Endothelial cell of umbilical vein (primary cell): ENCODE results near the gene CLEC17A. TPM values are rescaled to one million over a fixed set of nuclear protein-coding genes. Genes with fewer than 3 reads are reported as not detected.

Source experiments
- BruUV-seq: library from RNA; stranded (reverse); fragments of 400-500 nt; replicated peaks from 2 replicates; lab custom pipeline; 2021; lab: Mats Ljungman, UMichigan
- CTCF ChIA-PET: fragments of 300-600, 350-600 bp; sonication (Branson Sonifier 250); formaldehyde crosslinking; loops from one replicate; lab custom pipeline; 2021; ENCODE audit warnings: antibody characterized with exemption, inconsistent platforms; lab: Charles Lee
- POLR2A ChIA-PET: fragments of 300-600, 350-600 bp; sonication (Branson Sonifier 250); formaldehyde crosslinking; loops from one replicate; lab custom pipeline; 2021; ENCODE audit warnings: antibody characterized with exemption, inconsistent platforms; lab: Charles Lee
- DNase-seq: peaks from one replicate; pipeline ENCODE4 v3.0.0-alpha.2; 2011; ENCODE audit warnings: low read depth, low spot score
- FAIRE-seq: peaks from 2 replicates; lab custom pipeline; 2011; peaks lifted over from hg19 to GRCh38; lab: Jason Lieb, UNC
- H2AFZ ChIP-seq: 2 replicates; pipeline ENCODE4 v1.6.0; 2012; ENCODE audit warnings: low read depth, low read length, control low read depth, inconsistent platforms
- H3K27ac ChIP-seq: 2 replicates; pipeline ENCODE4 v1.5.1; 2011; ENCODE audit warnings: low read depth, mild to moderate bottlenecking, control low read depth, low read length, moderate library complexity; ENCODE audit not compliant: insufficient read depth
- H3K27me3 ChIP-seq, 2 experiments: 2 replicates each; pipeline versions ENCODE4 v1.6.0 to v1.6.1; 2011; ENCODE audit warnings: low read length in 2 of 2, mixed read lengths in 1 of 2; ENCODE audit not compliant: control insufficient read depth in 2 of 2, insufficient read depth in 2 of 2
- H3K36me3 ChIP-seq, 2 experiments: 2 replicates in 1 of 2; 3 replicates in 1 of 2; pipeline ENCODE4 v1.5.1; 2011; ENCODE audit warnings: low read length in 2 of 2, mild to moderate bottlenecking in 1 of 2, moderate library complexity in 1 of 2; ENCODE audit not compliant: control insufficient read depth in 2 of 2, insufficient read depth in 2 of 2; ENCODE audit errors: extremely low read depth in 1 of 2
- H3K4me1 ChIP-seq: 3 replicates; pipeline ENCODE4 v1.5.1; 2011; ENCODE audit warnings: mild to moderate bottlenecking, low read length; ENCODE audit not compliant: control insufficient read depth, insufficient read depth; ENCODE audit errors: extremely low read depth
- H3K4me2 ChIP-seq: 2 replicates; pipeline ENCODE4 v1.6.1; 2011; ENCODE audit warnings: low read length, control low read depth, mixed read lengths; ENCODE audit not compliant: insufficient read depth
- H3K4me3 ChIP-seq, 3 experiments: fragments of 200-600 bp in 1 of 3; sonication (generic), shearing (Covaris generic) in 1 of 3; replicated peaks in 1 of 3; 2 replicates each; pipeline ENCODE4 v1.5.1; 2011 to 2016; ENCODE audit warnings: control low read depth in 3 of 3, low read length in 3 of 3, mild to moderate bottlenecking in 2 of 3, inconsistent platforms in 1 of 3, low read depth in 1 of 3, moderate library complexity in 1 of 3; ENCODE audit not compliant: insufficient read depth in 1 of 3
- H3K79me2 ChIP-seq: 2 replicates; pipeline ENCODE4 v1.6.0; 2012; ENCODE audit warnings: low read length, inconsistent platforms; ENCODE audit not compliant: control insufficient read depth, insufficient read depth
- H3K9ac ChIP-seq: replicated peaks from 2 replicates; pipeline ENCODE3; 2011; ENCODE audit warnings: low read length, control low read depth; ENCODE audit not compliant: insufficient read depth; ENCODE audit errors: extremely low read depth
- H3K9me1 ChIP-seq: replicated peaks from 3 replicates; pipeline ENCODE4 v1.6.0; 2011; ENCODE audit warnings: mild to moderate bottlenecking, low read length; ENCODE audit not compliant: control insufficient read depth, insufficient read depth; ENCODE audit errors: extremely low read depth
- H3K9me3 ChIP-seq: replicated peaks from 2 replicates; pipeline ENCODE4 v1.5.1; 2012; ENCODE audit warnings: low read length, inconsistent platforms; ENCODE audit not compliant: control insufficient read depth, insufficient read depth
- H4K20me1 ChIP-seq: replicated peaks from 2 replicates; pipeline ENCODE3; 2011; ENCODE audit warnings: mild to moderate bottlenecking, low read length; ENCODE audit not compliant: control insufficient read depth, insufficient read depth; ENCODE audit errors: extremely low read depth
- EZH2 ChIP-seq: IDR thresholded peaks from 2 replicates; pipeline ENCODE4 v1.6.1; 2012; ENCODE audit warnings: borderline replicate concordance, low read depth, mild to moderate bottlenecking, moderate library complexity, low read length, inconsistent platforms; ENCODE audit not compliant: severe bottlenecking
- FOS ChIP-seq: IDR thresholded peaks from 2 replicates; pipeline ENCODE4 v1.6.1; 2011; ENCODE audit warnings: mild to moderate bottlenecking, low read length, moderate library complexity, borderline replicate concordance; ENCODE audit not compliant: insufficient read depth
- JUN ChIP-seq: IDR thresholded peaks from 2 replicates; pipeline ENCODE4 v1.6.1; 2011; ENCODE audit warnings: borderline replicate concordance, low read depth; ENCODE audit not compliant: insufficient read length, insufficient read depth
- MAX ChIP-seq: IDR thresholded peaks from 2 replicates; pipeline ENCODE4 v1.6.1; 2011; ENCODE audit not compliant: insufficient read depth, insufficient read length
- MYC ChIP-seq: IDR thresholded peaks from one replicate; pipeline ENCODE4 v1.6.1; 2011; ENCODE audit warnings: mild to moderate bottlenecking, low read depth, low read length
- POLR2A ChIP-seq: IDR thresholded peaks from 2 replicates; pipeline ENCODE4 v1.6.1; 2012; ENCODE audit warnings: low read depth, mild to moderate bottlenecking, control low read depth, low read length
- POLR2AphosphoS5 ChIP-seq: IDR thresholded peaks from 2 replicates; pipeline ENCODE4 v1.6.1; 2012; ENCODE audit warnings: low read depth, mild to moderate bottlenecking, control low read depth, low read length, moderate library complexity; ENCODE audit not compliant: insufficient read depth
- dilution Hi-C: fragments of 300-500 bp; cut with MboI; formaldehyde crosslinking; loops from one replicate; pipeline ENCODE4 v1.15.0; 2019; ENCODE audit warnings: low sequenced_read_pairs; ENCODE audit not compliant: extremely low pct_ligation_motif_present
- intact Hi-C: fragments of 100-400 bp; cut with micrococcal nuclease; formaldehyde crosslinking; loops from one replicate; pipeline ENCODE4 v1.10.0; 2022
- polyA plus RNA-seq, 4 experiments: library from polyadenylated mRNA; depleted of rRNA in 3 of 4; stranded (reverse) in 3 of 4; unstranded in 1 of 4; fragments of >200 nt; gene quantifications; 2 replicates each; pipeline versions ENCODE4 v1.2.1 to v1.2.3, GENCODE V29; 2011 to 2012; ENCODE audit warnings: missing spikeins in 1 of 4
- total RNA-seq: library from RNA; stranded (reverse); gene quantifications from 2 replicates; pipeline ENCODE4 v1.2.3, GENCODE V29; 2021
- TF ChIP-seq, protein P1 (sequence below), 2 donors: IDR thresholded peaks; 1 replicate in 1 of 2; 2 replicates in 1 of 2; pipeline ENCODE4 v1.5.1; 2011; ENCODE audit warnings: low read length in 2 of 2, mild to moderate bottlenecking in 2 of 2, moderate library complexity in 2 of 2, control low read depth in 1 of 2, inconsistent platforms in 1 of 2, low read depth in 1 of 2; ENCODE audit not compliant: insufficient read depth in 1 of 2; ENCODE audit errors: extremely low read depth in 1 of 2

The CLEC17A gene
- total and polyA plus RNA-seq, 2 donors (not counting 3 experiments of a cell fraction or from before 2014, with no cell fraction given), result 0.07 TPM; not detected in 1

GRCh38 chr19:14561249-14561648 lies 21.6 kb upstream of the CLEC17A start:
- Histone ChIP-seq H3K9me3 (no peaks in the 10 kb centered on the region), H3K36me3 (peaks cover 0 to 7% of the 10 kb centered on the region in 2 experiments), H4K20me1 (no peaks in the 10 kb centered on the region), H3K27ac (no peak overlapping the region), H3K9ac (no peak overlapping the region), H2AFZ (no peak overlapping the region), H3K4me2 (no peak overlapping the region), H3K9me1 (no peaks in the 10 kb centered on the region), H3K4me1 (peaks cover 6% of the 10 kb centered on the region), H3K4me3 (no peak overlapping the region), H3K27me3 (no peaks in the 10 kb centered on the region), H3K79me2 (peaks cover 2% of the 10 kb centered on the region)
- FAIRE-seq (no peak), DNase-seq (no peak)
- CTCF ChIA-PET, result interaction anchor here (1.6 kb wide), 1 partner anchor 125 kb away, joined by 4 read pairs; no protein-coding TSS in a partner anchor
- POLR2A ChIA-PET, result no interaction called here
- dilution Hi-C loops, result no loop called here
- TF ChIP-seq POLR2AphosphoS5, result no peak
- no peak for TF ChIP-seq EZH2
- no TSS peak for BruUV-seq
- intact Hi-C loops, result no loop called here

DNA sequence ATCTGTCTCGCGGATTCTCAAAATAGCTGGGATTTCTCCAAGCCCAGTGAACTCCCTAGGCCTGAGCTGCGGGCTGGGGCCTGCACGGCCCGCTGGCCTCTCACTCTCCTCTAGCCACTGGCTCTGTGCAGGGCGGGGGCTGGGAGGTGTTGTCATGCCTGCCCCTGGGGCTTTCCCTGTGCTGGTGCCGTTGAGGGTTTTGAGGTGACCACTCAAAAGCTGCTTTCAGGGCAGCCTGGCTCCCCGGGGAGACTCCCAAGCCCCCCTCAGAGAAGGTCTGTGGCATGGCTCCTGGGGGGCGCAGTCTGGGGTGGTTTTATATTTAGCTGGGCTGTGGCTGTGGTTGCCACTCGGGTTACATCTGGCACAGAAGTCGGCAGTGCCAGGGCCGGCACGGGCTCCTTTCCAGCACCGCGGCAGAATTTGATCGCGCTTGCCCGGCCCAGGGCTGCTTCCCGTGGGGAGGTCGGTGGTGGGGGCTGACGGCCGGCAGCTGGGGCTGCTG lies 21.0 kb upstream of the CLEC17A start:
- Histone ChIP-seq H3K4me3 (no peak overlapping the region), H3K27me3 (no peaks in the 10 kb centered on the region), H3K9ac (no peak overlapping the region), H3K9me1 (no peaks in the 10 kb centered on the region), H3K4me1 (peaks cover 6% of the 10 kb centered on the region), H3K27ac (no peak overlapping the region), H4K20me1 (no peaks in the 10 kb centered on the region), H3K4me2 (no peak overlapping the region), H3K9me3 (no peaks in the 10 kb centered on the region), H3K36me3 (peaks cover 0 to 9% of the 10 kb centered on the region in 2 experiments), H3K79me2 (peaks cover 2% of the 10 kb centered on the region), H2AFZ (no peak overlapping the region)
- intact Hi-C loops (no loop called here), dilution Hi-C loops (no loop called here)
- BruUV-seq, result no TSS peak
- ChIA-PET POLR2A (no interaction called here), CTCF (interaction anchor here (1.6 kb wide), 1 partner anchor 125 kb away, joined by 4 read pairs; no protein-coding TSS in a partner anchor)
- no peak for FAIRE-seq
- TF ChIP-seq JUN (no peak), MYC (no peak), FOS (no peak), MAX (no peak), EZH2 (no peak), POLR2A (no peak)
- TF ChIP-seq, protein P1, sequence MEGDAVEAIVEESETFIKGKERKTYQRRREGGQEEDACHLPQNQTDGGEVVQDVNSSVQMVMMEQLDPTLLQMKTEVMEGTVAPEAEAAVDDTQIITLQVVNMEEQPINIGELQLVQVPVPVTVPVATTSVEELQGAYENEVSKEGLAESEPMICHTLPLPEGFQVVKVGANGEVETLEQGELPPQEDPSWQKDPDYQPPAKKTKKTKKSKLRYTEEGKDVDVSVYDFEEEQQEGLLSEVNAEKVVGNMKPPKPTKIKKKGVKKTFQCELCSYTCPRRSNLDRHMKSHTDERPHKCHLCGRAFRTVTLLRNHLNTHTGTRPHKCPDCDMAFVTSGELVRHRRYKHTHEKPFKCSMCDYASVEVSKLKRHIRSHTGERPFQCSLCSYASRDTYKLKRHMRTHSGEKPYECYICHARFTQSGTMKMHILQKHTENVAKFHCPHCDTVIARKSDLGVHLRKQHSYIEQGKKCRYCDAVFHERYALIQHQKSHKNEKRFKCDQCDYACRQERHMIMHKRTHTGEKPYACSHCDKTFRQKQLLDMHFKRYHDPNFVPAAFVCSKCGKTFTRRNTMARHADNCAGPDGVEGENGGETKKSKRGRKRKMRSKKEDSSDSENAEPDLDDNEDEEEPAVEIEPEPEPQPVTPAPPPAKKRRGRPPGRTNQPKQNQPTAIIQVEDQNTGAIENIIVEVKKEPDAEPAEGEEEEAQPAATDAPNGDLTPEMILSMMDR (IDR thresholded peaks at IDR 0.05; ENCODE audit: extremely low read depth in 1 of 2, insufficient read depth in 1 of 2, low read depth in 1 of 2, low read length in 2 of 2), result no peak
- DNase-seq, result no peak
